CD4-positive, alpha-beta T cell treated with Interleukin-21 for 1 hour (primary cell): ENCODE measurements around the gene MAP3K3.

ENCODE experiments used
- DNase-seq: peaks from one replicate; pipeline ENCODE4 v3.0.0-alpha.2; 2020

The MAP3K3 gene

GRCh38 chr17:63653050-63653449, 30.8 kb downstream of the MAP3K3 start:
- DNase-seq: no peak

- DNase-seq: no peak
Measured at GRCh38 chr17:63657786-63658185, 35.6 kb downstream of the MAP3K3 start.

- DNase-seq: no peak
Measured at GRCh38 chr17:63658366-63658765, 36.1 kb downstream of the MAP3K3 start.

GRCh38 chr17:63659850-63660249, 37.6 kb downstream of the MAP3K3 start:
- DNase-seq: no peak

- peak; percentile 12 for DNase-seq
Measured at GRCh38 chr17:63665527-63666214, 43.5 kb downstream of the MAP3K3 start.

GRCh38 chr17:63672856-63673255, 50.6 kb downstream of the MAP3K3 start:
- DNase-seq: no peak

- DNase-seq: no peak
Measured at GRCh38 chr17:63675231-63675606, 53.0 kb downstream of the MAP3K3 start.

GRCh38 chr17:63675607-63676546, 53.7 kb downstream of the MAP3K3 start:
- no peak for DNase-seq

- no peak for DNase-seq
Measured at GRCh38 chr17:63676584-63676983, 54.4 kb downstream of the MAP3K3 start.

- no peak for DNase-seq
Measured at GRCh38 chr17:63679214-63679613, 57.0 kb downstream of the MAP3K3 start.

- DNase-seq: no peak
Measured at GRCh38 chr17:63680700-63681099, 58.5 kb downstream of the MAP3K3 start.

GRCh38 chr17:63681530-63681929, 59.3 kb downstream of the MAP3K3 start:
- no peak for DNase-seq

- no peak for DNase-seq
Measured at GRCh38 chr17:63682441-63682840, 60.2 kb downstream of the MAP3K3 start.

GRCh38 chr17:63682981-63683380, 60.8 kb downstream of the MAP3K3 start:
- DNase-seq: no peak

- no peak for DNase-seq
Measured at GRCh38 chr17:63685041-63685440, 62.8 kb downstream of the MAP3K3 start.

- no peak for DNase-seq
Measured at GRCh38 chr17:63685578-63685977, 63.4 kb downstream of the MAP3K3 start.

GRCh38 chr17:63686138-63686685, 64.0 kb downstream of the MAP3K3 start:
- DNase-seq: no peak

- DNase-seq: no peak
Measured at GRCh38 chr17:63688396-63689020, 66.3 kb downstream of the MAP3K3 start.

- no peak for DNase-seq
Measured at GRCh38 chr17:63689479-63689878, 67.3 kb downstream of the MAP3K3 start.

GRCh38 chr17:63692195-63692816, 70.1 kb downstream of the MAP3K3 start:
- no peak for DNase-seq

GRCh38 chr17:63693411-63694113, 71.3 kb downstream of the MAP3K3 start:
- no peak for DNase-seq

- peak; percentile 42 for DNase-seq
Measured at GRCh38 chr17:63694229-63694949, 72.2 kb downstream of the MAP3K3 start.
